Lower lobe of right lung (tissue), 2 donors: Measurements from ENCODE around the gene ZNF513. TPM values are rescaled to one million over a fixed set of nuclear protein-coding genes. Genes with fewer than 3 reads are reported as not detected.
A peak's percentile ranks its signal among the peaks of the same experiment; 100 is the strongest.

Source experiments
- ATAC-seq, 2 donors: fragments of 200-7000 bp; cut with Tn5 transposase; one replicate each; pipeline ENCODE4 v1.9.1; 2020 to 2022; ENCODE audit warnings: mild to moderate bottlenecking in 2 of 2, moderate library complexity in 2 of 2
- DNase-seq: peaks from one replicate; pipeline ENCODE4 v3.0.0-alpha.2; 2020
- H3K27ac ChIP-seq: fragments of 200-600 bp; one replicate; pipeline ENCODE4 v1.8.0; 2022
- H3K27me3 ChIP-seq: fragments of 200-600 bp; one replicate; pipeline ENCODE4 v1.8.0; 2022; ENCODE audit warnings: low read depth
- H3K36me3 ChIP-seq: fragments of 200-600 bp; one replicate; pipeline ENCODE4 v1.8.0; 2022; ENCODE audit warnings: mild to moderate bottlenecking
- H3K4me1 ChIP-seq: fragments of 200-600 bp; one replicate; pipeline ENCODE4 v1.8.0; 2022
- H3K4me3 ChIP-seq: fragments of 200-600 bp; one replicate; pipeline ENCODE4 v1.8.0; 2022; ENCODE audit warnings: mild to moderate bottlenecking
- H3K9me3 ChIP-seq: fragments of 200-600 bp; one replicate; pipeline ENCODE4 v1.8.0; 2022
- CTCF ChIP-seq: fragments of 200-600 bp; IDR thresholded peaks from one replicate; pipeline ENCODE4 v1.8.0; 2022; ENCODE audit warnings: antibody characterized with exemption, mild to moderate bottlenecking
- intact Hi-C: fragments of 100-400 bp; cut with DNase I; formaldehyde crosslinking; loops from one replicate; pipeline ENCODE4 v1.11.0; 2022
- total RNA-seq: library from RNA; stranded (reverse); fragmentation: NEBNext Ultra II Directional; extraction: Animal tissue kit (Norgen Biotek cat#: 25700); gene quantifications from one replicate; pipeline ENCODE4 v1.2.1, GENCODE V29; 2021
- donor health status: DM: no; HTN: yes; CAD: no; lungs with severe emphysema.

ZNF513 gene
- total RNA-seq, 1 donor from 2014 or later = 13.9 TPM

DNA sequence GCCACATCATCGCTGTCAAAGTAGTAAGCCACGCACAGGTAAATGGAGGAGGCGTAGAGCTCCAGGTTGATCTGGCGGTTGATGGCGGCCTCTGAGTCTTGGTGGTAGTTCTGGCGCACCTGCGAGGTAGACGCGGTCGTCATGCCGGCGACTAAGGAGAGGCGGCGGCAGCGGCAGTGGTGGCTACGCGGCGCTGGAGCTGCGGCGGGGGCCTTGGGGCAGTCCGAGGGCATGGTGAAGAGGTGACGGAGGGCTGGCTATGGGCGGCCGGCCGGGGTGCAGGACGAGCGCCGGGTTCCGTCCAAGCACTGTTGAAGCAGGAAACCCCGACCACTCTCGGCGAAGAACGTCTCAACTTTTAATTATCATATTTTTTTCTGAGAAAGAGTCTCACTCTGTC, 12.7 kb upstream of the ZNF513 start:
- no peaks in the 10 kb centered on the region for H3K9me3 ChIP-seq

DNA sequence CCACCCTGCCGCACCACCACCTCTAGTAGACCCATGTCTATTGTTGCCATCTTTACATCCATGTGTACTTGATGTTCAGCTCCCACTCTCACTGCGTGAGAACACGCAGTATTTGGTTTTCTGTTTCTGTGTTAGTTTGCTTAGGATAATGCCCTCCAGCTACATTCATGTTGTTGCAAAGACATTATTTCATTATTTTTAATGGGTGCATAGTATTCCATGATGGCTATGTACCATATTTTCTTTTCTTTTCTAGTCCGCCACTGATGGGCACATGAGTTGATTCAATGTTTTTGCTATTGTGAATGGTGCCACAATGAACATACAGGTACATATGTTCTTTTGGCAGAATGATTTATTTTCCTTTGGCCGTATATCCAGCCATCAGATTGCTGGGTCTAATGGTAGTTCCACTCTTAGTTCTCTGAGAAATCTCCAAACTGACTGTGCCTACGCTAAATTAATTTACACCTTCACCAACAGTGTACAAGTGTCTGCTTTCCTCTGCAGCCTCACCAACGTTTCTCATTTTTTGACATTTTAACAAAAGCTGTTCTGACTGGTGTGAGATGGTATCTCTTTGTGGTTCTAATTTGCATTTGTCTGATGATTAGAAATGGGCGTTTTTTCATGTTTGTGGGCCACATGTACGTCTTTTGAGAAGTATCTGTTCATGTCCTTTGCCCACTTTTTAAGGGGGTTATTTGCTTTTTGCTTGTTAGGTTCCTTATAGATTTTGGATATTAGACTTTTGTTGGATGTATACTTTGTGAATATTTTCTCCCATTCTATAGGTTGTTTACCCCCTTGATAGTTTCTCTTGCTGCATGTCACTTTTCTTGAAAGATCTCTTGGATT, 10.5 kb upstream of the ZNF513 start:
- no peak overlapping the region for H3K27ac ChIP-seq
- DNase-seq (no peak), ATAC-seq (no peak)
- intact Hi-C loops = no loop called here
- H3K36me3 ChIP-seq = peaks cover 24% of the 10 kb centered on the region
- no peak overlapping the region for H3K4me3 ChIP-seq
- no peak for TF ChIP-seq CTCF
- H3K9me3 ChIP-seq = no peaks in the 10 kb centered on the region
- H3K27me3 ChIP-seq = no peaks in the 10 kb centered on the region
- peaks cover 2% of the 10 kb centered on the region for H3K4me1 ChIP-seq

More for the DNA sequence above, 12.7 kb upstream of the ZNF513 start:
- H3K4me1 ChIP-seq = no peaks in the 10 kb centered on the region
- TF ChIP-seq CTCF = no peak
- ATAC-seq = no peak
- no peaks in the 10 kb centered on the region for H3K27me3 ChIP-seq
- intact Hi-C loops = no loop called here
- no peak overlapping the region for H3K4me3 ChIP-seq
- DNase-seq = no peak
- H3K27ac ChIP-seq = no peak overlapping the region
- H3K36me3 ChIP-seq = peaks cover 13% of the 10 kb centered on the region

- TF ChIP-seq CTCF = no peak
- no peak for ATAC-seq
- Histone ChIP-seq H3K27me3 (no peaks in the 10 kb centered on the region), H3K9me3 (no peaks in the 10 kb centered on the region), H3K4me3 (no peak overlapping the region), H3K4me1 (peaks cover 23% of the 10 kb centered on the region), H3K27ac (peak overlapping the region; percentile 91), H3K36me3 (peaks cover 69% of the 10 kb centered on the region)
- DNase-seq = no peak
- intact Hi-C loops = no loop called here
Measured at GRCh38 chr2:27381577-27382181, 1.1 kb upstream of the ZNF513 start.

DNA sequence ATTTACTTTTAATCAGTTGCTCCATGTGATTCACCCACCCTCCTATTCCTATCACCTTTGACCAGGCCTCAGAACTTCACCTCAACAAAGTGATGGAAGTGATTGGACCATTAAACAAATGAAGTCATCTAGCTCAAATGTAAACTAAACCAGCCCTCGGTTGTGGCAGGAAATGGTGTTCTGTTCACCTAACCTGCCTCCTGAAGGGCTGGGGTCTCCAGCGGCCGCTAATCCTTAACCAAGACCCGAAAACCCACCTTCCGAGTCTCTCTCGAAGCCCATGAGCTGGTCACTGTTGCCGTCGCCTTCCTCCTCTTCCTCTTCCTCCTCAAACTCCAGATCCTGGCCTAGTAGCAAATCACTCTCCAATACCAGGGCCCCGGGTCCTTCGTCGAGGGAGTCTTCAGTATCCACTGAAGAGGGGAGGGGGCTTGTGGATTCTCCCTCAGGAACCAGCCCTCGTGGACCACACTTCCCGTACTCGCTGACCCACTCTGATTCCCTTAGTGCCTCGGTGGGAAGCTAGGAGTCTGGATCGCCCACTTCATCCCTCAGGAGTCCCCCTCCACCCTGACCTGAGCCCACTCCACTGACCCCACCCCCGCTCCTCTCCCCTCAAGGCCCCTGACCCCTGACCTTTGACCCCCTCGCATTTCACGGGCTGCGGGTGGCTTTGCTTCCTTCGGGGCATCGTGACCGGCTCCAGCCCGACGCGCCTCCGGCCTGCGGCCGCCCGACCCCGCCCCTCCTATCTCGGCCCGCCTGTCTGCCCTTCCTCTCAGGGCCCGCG, 503 bp downstream of the ZNF513 start:
- Histone ChIP-seq H3K36me3 (peaks cover 71% of the 10 kb centered on the region), H3K27me3 (no peaks in the 10 kb centered on the region), H3K9me3 (no peaks in the 10 kb centered on the region), H3K4me3 (peak overlapping the region; percentile 73), H3K27ac (peak overlapping the region; percentile 91), H3K4me1 (peaks cover 19% of the 10 kb centered on the region)
- intact Hi-C loops = no loop called here
- no peak for TF ChIP-seq CTCF
- DNase-seq = peak; percentile 85
- peak in 1 of 2 donors; percentile 60 for ATAC-seq

DNA sequence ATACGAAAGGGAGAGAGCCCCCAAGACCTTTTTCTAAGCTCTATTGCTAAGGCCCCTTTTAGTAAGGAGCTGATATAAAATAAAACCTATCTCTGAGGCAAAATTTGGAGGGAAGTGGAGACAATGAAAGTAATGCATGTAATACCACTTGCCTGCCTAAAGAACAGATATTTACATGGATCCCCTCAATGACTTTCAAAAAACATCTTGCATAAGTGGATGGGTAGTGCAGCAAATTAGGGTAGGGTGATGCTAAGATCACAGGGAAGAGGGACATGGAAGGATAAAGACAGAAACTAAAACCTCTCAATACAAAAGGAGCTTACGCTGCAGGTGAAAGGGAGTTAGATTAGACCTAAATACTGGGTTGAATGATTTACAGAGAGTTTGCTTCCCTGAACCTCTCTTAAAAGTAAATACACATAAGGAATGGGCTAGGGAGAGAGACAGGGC, 1.1 kb downstream of the ZNF513 start:
- DNase-seq = no peak
- H3K27ac ChIP-seq = peak overlapping the region; percentile 91

More for the DNA sequence above, 1.1 kb downstream of the ZNF513 start:
- Histone ChIP-seq H3K36me3 (peaks cover 71% of the 10 kb centered on the region), H3K4me3 (peak overlapping the region; percentile 73), H3K27me3 (no peaks in the 10 kb centered on the region), H3K4me1 (peaks cover 19% of the 10 kb centered on the region), H3K9me3 (no peaks in the 10 kb centered on the region)
- TF ChIP-seq CTCF = no peak
- no peak for ATAC-seq
- intact Hi-C loops = no loop called here
